Ovary (tissue), 9 donors: ENCODE data around the gene PTPRG. TPM values are rescaled to one million over a fixed set of nuclear protein-coding genes. Genes with fewer than 3 reads are reported as not detected.

Experiments used
- DNase-seq, 5 donors: peaks; one replicate each; pipeline ENCODE4 v3.0.0-alpha.2; 2019 to 2020
- H3K27ac ChIP-seq, 2 donors: fragments of 200-600 bp; one replicate each; pipeline versions ENCODE4 v1.5.1 to v1.8.0; 2019 to 2022
- H3K27me3 ChIP-seq: fragments of 200-600 bp; one replicate; pipeline ENCODE4 v1.8.0; 2022
- H3K36me3 ChIP-seq: fragments of 200-600 bp; sonication (generic); one replicate; pipeline ENCODE4 v1.5.1; 2019
- H3K4me1 ChIP-seq: one replicate; pipeline ENCODE4 v1.8.1; 2013; ENCODE audit warnings: mild to moderate bottlenecking, moderate library complexity; ENCODE audit not compliant: insufficient read depth
- H3K4me3 ChIP-seq: fragments of 200-600 bp; sonication (generic); one replicate; pipeline ENCODE4 v1.5.1; 2017
- H3K9me3 ChIP-seq, 2 donors: fragments of 200-600 bp in 1 of 2; sonication (generic) in 1 of 2; one replicate each; pipeline versions ENCODE4 v1.5.1 to v1.8.1; 2013 to 2019; ENCODE audit warnings: mild to moderate bottlenecking in 1 of 2, moderate library complexity in 1 of 2
- EP300 ChIP-seq: sonication (generic); formaldehyde crosslinking; IDR thresholded peaks from one replicate; pipeline ENCODE4 v1.6.1; 2017; ENCODE audit warnings: antibody characterized with exemption
- POLR2A ChIP-seq: fragments of 450-650 bp; IDR thresholded peaks from one replicate; pipeline ENCODE4 v1.6.1; 2017; ENCODE audit warnings: antibody characterized with exemption, mild to moderate bottlenecking, moderate library complexity
- WGBS, 3 donors: extraction: QIAGEN DNeasy Blood & Tissue Kit in 1 of 3; methylation state at CpG; one replicate each; pipeline versions ENCODE4 v1.1.5 to v1.1.7; 2013 to 2017; 5-methylcytosine and 5-hydroxymethylcytosine counted together
- intact Hi-C, 4 donors: fragments of 100-400 bp; cut with DNase I; formaldehyde crosslinking; loops; one replicate each; pipeline versions ENCODE4 v1.11.0 to v1.15.1; 2022 to 2023
- polyA plus RNA-seq, 2 donors: library from polyadenylated mRNA; stranded (reverse); fragments of 200-250 nt in 1 of 2; fragments of 350-450 nt in 1 of 2; fragmentation: Illumina TruSeq in 1 of 2; extraction: RNeasy Lipid Tissue Mini Kit (QIAGEN cat#74804) in 1 of 2; gene quantifications; one replicate each; pipeline ENCODE4 v1.2.3, GENCODE V29; 2013 to 2014
- total RNA-seq, 7 donors: library from RNA; depleted of rRNA in 2 of 7; stranded (reverse); fragments of >200 nt in 2 of 7; fragmentation: NEBNext Ultra II Directional in 3 of 7; extraction: Animal tissue kit (Norgen Biotek cat#: 25700) in 3 of 7; gene quantifications; one replicate each; pipeline versions ENCODE4 v1.1.0 to v1.2.4, GENCODE V29; 2016 to 2023
- TF ChIP-seq, protein P1 (sequence below), 3 donors: fragments of 450-650 bp in 2 of 3; fragments of 200-600 bp in 1 of 3; IDR thresholded peaks; one replicate each; pipeline versions ENCODE4 v1.5.1 to v1.8.0; 2016 to 2022; ENCODE audit warnings: antibody characterized with exemption in 3 of 3, mild to moderate bottlenecking in 1 of 3
- donor health status: DM: no; HTN: no; CAD: no; lungs with moderate emphysema.
- donor health status: DM: no; HTN: no; CAD: no.
- donor health status: Bipolar disorder and iron deficiency.
- donor health status: DM: yes; HTN: yes; CAD: no.
- donor health status: DM: no; HTN: no; CAD: no.
- donor health status: DM: yes; HTN: yes; CAD: no.

The PTPRG gene
- total and polyA plus RNA-seq, 9 donors, result 18.2 to 87.9 (median 47.7) TPM

DNA sequence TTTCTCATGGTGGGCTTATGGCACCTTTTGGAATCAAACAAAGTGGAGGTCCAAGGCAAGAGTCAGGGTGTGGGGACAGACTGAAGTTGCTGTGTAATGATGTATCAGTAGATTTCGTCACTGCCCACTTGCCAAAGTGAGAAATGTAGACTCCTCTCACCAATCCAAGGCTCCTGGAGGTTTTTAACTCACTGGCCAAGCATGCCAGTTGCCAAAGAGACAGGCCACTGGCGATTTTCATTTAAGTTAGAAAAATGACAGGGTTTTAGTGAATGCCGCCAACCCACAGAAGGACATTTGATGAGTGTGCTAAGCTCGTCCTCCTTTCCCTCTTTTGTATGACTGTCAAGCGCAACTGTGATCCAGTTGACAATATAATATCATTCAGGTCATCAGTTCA lies 602.8 kb downstream of the PTPRG start:
- H3K27me3 ChIP-seq, result no peaks in the 10 kb centered on the region
- H3K4me1 ChIP-seq, result peaks cover 14% of the 10 kb centered on the region
- H3K27ac ChIP-seq, result no peak overlapping the region
- H3K36me3 ChIP-seq, result no peaks in the 10 kb centered on the region
- H3K4me3 ChIP-seq, result no peak overlapping the region
- no peaks in the 10 kb centered on the region for H3K9me3 ChIP-seq
- TF ChIP-seq, protein P1, sequence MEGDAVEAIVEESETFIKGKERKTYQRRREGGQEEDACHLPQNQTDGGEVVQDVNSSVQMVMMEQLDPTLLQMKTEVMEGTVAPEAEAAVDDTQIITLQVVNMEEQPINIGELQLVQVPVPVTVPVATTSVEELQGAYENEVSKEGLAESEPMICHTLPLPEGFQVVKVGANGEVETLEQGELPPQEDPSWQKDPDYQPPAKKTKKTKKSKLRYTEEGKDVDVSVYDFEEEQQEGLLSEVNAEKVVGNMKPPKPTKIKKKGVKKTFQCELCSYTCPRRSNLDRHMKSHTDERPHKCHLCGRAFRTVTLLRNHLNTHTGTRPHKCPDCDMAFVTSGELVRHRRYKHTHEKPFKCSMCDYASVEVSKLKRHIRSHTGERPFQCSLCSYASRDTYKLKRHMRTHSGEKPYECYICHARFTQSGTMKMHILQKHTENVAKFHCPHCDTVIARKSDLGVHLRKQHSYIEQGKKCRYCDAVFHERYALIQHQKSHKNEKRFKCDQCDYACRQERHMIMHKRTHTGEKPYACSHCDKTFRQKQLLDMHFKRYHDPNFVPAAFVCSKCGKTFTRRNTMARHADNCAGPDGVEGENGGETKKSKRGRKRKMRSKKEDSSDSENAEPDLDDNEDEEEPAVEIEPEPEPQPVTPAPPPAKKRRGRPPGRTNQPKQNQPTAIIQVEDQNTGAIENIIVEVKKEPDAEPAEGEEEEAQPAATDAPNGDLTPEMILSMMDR (IDR thresholded peaks at IDR 0.05), result no peak
- TF ChIP-seq POLR2A, result no peak
- no peak for TF ChIP-seq EP300
- DNase-seq, result no peak
- WGBS, 3 donors, result 94 to 97% (median 95%) methylated on average over 5 of the region's 5 CpGs
- intact Hi-C loops, result no loop called here

DNA sequence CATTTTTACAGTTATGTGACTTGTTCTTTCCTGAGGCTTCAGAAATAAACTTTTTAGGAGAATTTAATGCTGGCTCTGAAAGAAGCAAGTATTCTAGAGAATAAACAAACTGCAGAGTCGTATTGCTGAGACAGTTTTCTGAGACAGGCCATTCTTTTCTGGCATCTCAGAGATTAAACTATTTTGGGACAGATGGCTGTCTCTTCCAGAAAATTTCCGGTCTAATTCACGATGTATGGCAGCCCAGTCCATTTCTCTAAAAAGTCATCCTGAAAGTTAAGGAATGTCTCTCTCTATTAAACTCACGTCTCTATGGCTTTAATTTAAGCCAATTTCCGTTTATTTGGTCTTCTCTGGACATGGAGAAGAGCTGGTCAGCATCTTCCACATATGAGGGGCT lies 603.4 kb downstream of the PTPRG start:
- no peak overlapping the region for H3K4me3 ChIP-seq
- TF ChIP-seq, protein P1 (IDR thresholded peaks at IDR 0.05), result no peak
- TF ChIP-seq POLR2A (no peak), EP300 (no peak)
- peaks cover 12% of the 10 kb centered on the region for H3K4me1 ChIP-seq
- H3K9me3 ChIP-seq, result no peaks in the 10 kb centered on the region
- WGBS, 3 donors, result 82 to 91% (median 85%) methylated on average over 5 of the region's 5 CpGs
- H3K27me3 ChIP-seq, result no peaks in the 10 kb centered on the region
- no peaks in the 10 kb centered on the region for H3K36me3 ChIP-seq
- H3K27ac ChIP-seq, result no peak overlapping the region
- DNase-seq, result no peak
- intact Hi-C loops, result no loop called here

DNA sequence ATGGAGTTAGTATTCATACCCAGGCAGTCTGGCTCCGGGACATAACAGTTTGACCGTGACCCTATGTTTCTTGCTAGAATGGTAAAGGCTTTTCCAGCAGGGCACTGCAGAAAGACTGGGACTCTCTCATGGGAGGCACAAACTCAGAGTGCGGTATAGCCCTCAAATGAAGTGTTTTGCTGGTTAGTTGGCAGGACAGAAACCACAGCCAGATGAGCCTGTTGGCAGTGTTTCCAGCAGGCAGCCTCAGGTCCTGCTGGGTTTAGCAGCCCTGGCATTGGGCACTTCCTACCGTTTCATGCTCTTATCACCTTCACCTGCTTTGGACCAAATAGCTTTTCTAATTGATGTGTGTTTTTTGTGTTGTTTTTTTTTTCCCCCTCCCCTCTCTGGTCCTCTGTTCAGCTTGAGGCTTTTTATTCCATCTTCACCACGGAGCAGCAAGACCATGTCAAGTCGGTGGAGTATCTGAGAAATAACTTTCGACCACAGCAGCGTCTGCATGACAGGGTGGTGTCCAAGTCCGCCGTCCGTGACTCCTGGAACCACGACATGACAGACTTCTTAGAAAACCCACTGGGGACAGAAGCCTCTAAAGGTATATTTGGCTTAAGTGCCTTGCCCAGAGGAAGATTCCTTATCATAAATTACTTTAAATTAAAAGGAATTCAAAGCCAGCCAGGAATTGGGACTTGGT lies 606.3 kb downstream of the PTPRG start:
- no peak for TF ChIP-seq POLR2A
- TF ChIP-seq, protein P1 (IDR thresholded peaks at IDR 0.05), result no peak
- no peak for TF ChIP-seq EP300
- Histone ChIP-seq H3K4me1 (peaks cover under 1% of the 10 kb centered on the region), H3K4me3 (no peak overlapping the region), H3K36me3 (no peaks in the 10 kb centered on the region), H3K27ac (no peak overlapping the region), H3K27me3 (no peaks in the 10 kb centered on the region), H3K9me3 (no peaks in the 10 kb centered on the region)
- DNase-seq, result no peak
- WGBS, 3 donors, result 90 to 93% (median 92%) methylated on average over 12 of the region's 12 CpGs
- intact Hi-C loops, result no loop called here

DNA sequence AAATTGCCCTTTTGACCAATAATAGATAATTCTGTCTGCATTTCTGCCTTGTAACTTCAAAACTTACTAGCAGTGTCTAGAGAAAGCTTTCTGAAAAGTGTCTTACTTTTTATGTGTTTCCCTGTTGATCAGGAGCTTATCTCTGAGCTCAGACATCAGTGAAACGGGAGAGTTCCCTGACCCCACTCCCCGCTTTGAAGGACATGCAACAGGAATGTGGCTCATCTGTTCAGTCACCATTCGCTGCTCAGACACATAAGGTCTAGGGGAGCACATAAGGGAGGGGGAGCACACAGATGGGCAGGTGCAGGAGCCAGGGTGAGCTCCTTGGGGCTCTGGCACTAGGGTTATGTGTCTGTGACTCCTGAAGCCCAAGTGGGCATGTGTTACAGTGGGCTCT lies 607.0 kb downstream of the PTPRG start:
- no peak for DNase-seq
- TF ChIP-seq EP300 (no peak), POLR2A (no peak)
- TF ChIP-seq, protein P1 (IDR thresholded peaks at IDR 0.05), result no peak

More for the DNA sequence above, 607.0 kb downstream of the PTPRG start:
- H3K36me3 ChIP-seq, result no peaks in the 10 kb centered on the region
- 90 to 97% (median 94%) methylated on average over 3 of the region's 3 CpGs for whole genome bisulfite sequencing, 3 donors
- intact Hi-C loops, result no loop called here
- no peak overlapping the region for H3K27ac ChIP-seq
- no peaks in the 10 kb centered on the region for H3K27me3 ChIP-seq
- no peaks in the 10 kb centered on the region for H3K9me3 ChIP-seq
- no peak overlapping the region for H3K4me3 ChIP-seq
- H3K4me1 ChIP-seq, result no peaks in the 10 kb centered on the region
